Duodenal mucosa (tissue), 2 donors: Measurements from ENCODE around the gene RHCE.
"Not testable (repeated sequence)": the region's sequence is repeated elsewhere in the genome, so short reads cannot be mapped to it uniquely, and the experiment has no call there.

ENCODE experiments used
- H3K27ac ChIP-seq: one replicate; pipeline ENCODE4 v1.7.0; 2013; ENCODE audit warnings: low read depth, low read length
- H3K27me3 ChIP-seq, 2 donors: one replicate each; pipeline ENCODE4 v1.7.0; 2013; ENCODE audit warnings: low read length in 2 of 2, control low read depth in 1 of 2; ENCODE audit not compliant: insufficient read depth in 2 of 2, control insufficient read depth in 1 of 2
- H3K36me3 ChIP-seq, 2 donors: one replicate each; pipeline ENCODE4 v1.7.0; 2013; ENCODE audit warnings: low read length in 2 of 2, control low read depth in 1 of 2; ENCODE audit not compliant: insufficient read depth in 2 of 2, control insufficient read depth in 1 of 2
- H3K4me1 ChIP-seq, 2 donors: one replicate each; pipeline ENCODE4 v1.7.0; 2013; ENCODE audit warnings: low read length in 2 of 2, control low read depth in 1 of 2; ENCODE audit not compliant: insufficient read depth in 2 of 2, control insufficient read depth in 1 of 2
- H3K4me3 ChIP-seq, 2 donors: one replicate each; pipeline ENCODE4 v1.7.0; 2013; ENCODE audit warnings: low read length in 2 of 2, low read depth in 1 of 2
- H3K9ac ChIP-seq, 2 donors: one replicate each; pipeline ENCODE4 v1.7.0; 2013; ENCODE audit warnings: low read length in 2 of 2, low read depth in 1 of 2
- H3K9me3 ChIP-seq, 2 donors: one replicate each; pipeline ENCODE4 v1.7.0; 2013; ENCODE audit warnings: low read length in 2 of 2, control low read depth in 1 of 2; ENCODE audit not compliant: control insufficient read depth in 1 of 2

The RHCE gene

GRCh38 chr1:25420715-25421114 lies at the start of gene RHCE:
Gene RHCE, minus strand, starts transcription at chr1:25420825. Its CDS starts 39 bp downstream, at chr1:25420786.
- not testable (repeated sequence) for H3K4me3 ChIP-seq, H3K27me3 ChIP-seq, H3K27ac ChIP-seq, H3K4me1 ChIP-seq, H3K9me3 ChIP-seq, H3K36me3 ChIP-seq, H3K9ac ChIP-seq

DNA sequence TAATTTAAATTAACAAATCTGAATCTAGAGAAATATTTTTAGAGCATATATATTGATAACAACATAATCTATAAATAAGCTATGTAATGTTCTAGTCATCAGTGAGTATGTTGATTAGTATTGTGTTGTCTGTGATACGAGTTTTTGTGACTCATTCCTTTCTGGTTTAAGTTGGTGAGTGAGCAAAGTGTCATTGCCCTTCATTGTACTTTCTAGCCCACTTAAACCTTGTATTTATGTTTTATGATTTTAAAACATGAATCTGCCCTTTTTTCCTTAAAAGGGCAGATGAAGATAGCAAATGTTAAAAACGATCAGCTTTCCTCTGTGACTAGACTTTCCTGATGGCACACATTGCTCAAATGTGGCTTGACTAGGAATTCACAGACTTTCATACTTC lies 48.6 kb upstream of the RHCE start:
- no peak overlapping the region for H3K9ac ChIP-seq
- H3K4me3 ChIP-seq = no peak overlapping the region
- H3K9me3 ChIP-seq = no peaks in the 10 kb centered on the region
- peaks cover 5% of the 10 kb centered on the region in 2 donors for H3K4me1 ChIP-seq
- H3K27ac ChIP-seq = no peak overlapping the region
- H3K27me3 ChIP-seq = no peaks in the 10 kb centered on the region
- H3K36me3 ChIP-seq = peaks cover 3% of the 10 kb centered on the region in 2 donors

GRCh38 chr1:25468033-25468432 lies 47.4 kb upstream of the RHCE start:
- Histone ChIP-seq H3K4me3 (no peak overlapping the region), H3K36me3 (peaks cover 3% of the 10 kb centered on the region in 2 donors), H3K9ac (no peak overlapping the region), H3K27me3 (no peaks in the 10 kb centered on the region), H3K9me3 (no peaks in the 10 kb centered on the region), H3K4me1 (peaks cover 0 to 5% of the 10 kb centered on the region in 2 donors), H3K27ac (no peak overlapping the region)

- no peak overlapping the region for H3K9ac ChIP-seq
- H3K9me3 ChIP-seq = no peaks in the 10 kb centered on the region
- no peaks in the 10 kb centered on the region for H3K27me3 ChIP-seq
- no peak overlapping the region for H3K4me3 ChIP-seq
- peaks cover 2 to 3% of the 10 kb centered on the region in 2 donors for H3K36me3 ChIP-seq
- no peak overlapping the region for H3K27ac ChIP-seq
- peaks cover 0 to 5% of the 10 kb centered on the region in 2 donors for H3K4me1 ChIP-seq
Observed at GRCh38 chr1:25467616-25468015, 47.0 kb upstream of the RHCE start.

GRCh38 chr1:25467193-25467592 lies 46.6 kb upstream of the RHCE start:
- Histone ChIP-seq H3K4me1 (peaks cover 0 to 5% of the 10 kb centered on the region in 2 donors), H3K27ac (no peak overlapping the region), H3K4me3 (no peak overlapping the region)

DNA sequence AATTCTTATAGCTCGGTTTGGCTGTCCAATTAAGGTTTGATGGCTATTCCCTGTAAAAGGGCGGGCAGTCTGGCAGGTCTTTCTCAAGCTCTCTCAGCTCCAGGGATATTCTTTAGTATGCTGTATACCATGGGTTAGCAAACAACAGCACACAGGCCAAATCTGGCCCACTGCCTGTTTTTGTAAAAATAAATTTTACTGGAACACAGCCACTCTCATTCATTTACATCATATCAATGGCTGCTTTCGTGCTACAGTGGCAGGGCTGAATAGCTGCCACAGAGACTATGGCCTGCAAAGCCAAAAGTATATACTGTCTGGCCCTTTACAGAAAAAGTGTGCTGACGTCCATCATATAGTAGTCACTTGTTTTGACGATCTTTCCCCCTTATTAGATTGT lies 42.1 kb upstream of the RHCE start:
- peaks cover 4 to 12% of the 10 kb centered on the region in 2 donors for H3K36me3 ChIP-seq
- H3K27ac ChIP-seq = no peak overlapping the region
- no peaks in the 10 kb centered on the region for H3K9me3 ChIP-seq
- H3K9ac ChIP-seq = no peak overlapping the region
- no peak overlapping the region for H3K4me3 ChIP-seq
- H3K27me3 ChIP-seq = no peaks in the 10 kb centered on the region
- no peaks in the 10 kb centered on the region for H3K4me1 ChIP-seq

More at GRCh38 chr1:25467193-25467592, 46.6 kb upstream of the RHCE start:
- Histone ChIP-seq H3K9me3 (no peaks in the 10 kb centered on the region), H3K27me3 (no peaks in the 10 kb centered on the region), H3K9ac (no peak overlapping the region), H3K36me3 (peaks cover 0 to 3% of the 10 kb centered on the region in 2 donors)

DNA sequence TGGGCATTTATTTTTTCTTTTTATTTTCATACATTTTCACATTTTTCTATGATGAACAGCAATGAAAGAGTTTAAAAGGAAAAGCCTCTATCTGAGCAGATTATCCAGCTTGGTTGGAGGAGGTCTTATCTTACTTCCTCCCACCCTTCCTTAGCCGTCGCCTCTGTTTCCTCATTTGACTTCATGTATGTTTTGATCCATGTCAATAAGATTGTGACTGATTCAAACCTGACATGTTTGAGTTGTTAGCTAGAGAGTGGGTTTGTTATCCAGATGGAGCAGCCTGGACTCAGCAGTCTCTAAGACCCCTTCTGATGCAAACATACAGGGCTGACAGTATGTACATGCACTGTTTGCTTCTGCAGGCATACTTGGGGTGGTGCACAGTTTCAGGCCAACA lies 41.2 kb upstream of the RHCE start:
- no peaks in the 10 kb centered on the region for H3K27me3 ChIP-seq
- H3K9me3 ChIP-seq = no peaks in the 10 kb centered on the region
- no peaks in the 10 kb centered on the region for H3K4me1 ChIP-seq

GRCh38 chr1:25460816-25461215 lies 40.2 kb upstream of the RHCE start:
- not testable (repeated sequence) for H3K27me3 ChIP-seq, H3K27ac ChIP-seq, H3K9me3 ChIP-seq, H3K4me3 ChIP-seq, H3K9ac ChIP-seq, H3K4me1 ChIP-seq
- peaks cover 4 to 24% of the 10 kb centered on the region in 2 donors for H3K36me3 ChIP-seq

More for the DNA sequence above, 41.2 kb upstream of the RHCE start:
- Histone ChIP-seq H3K36me3 (peaks cover 4 to 18% of the 10 kb centered on the region in 2 donors), H3K9ac (no peak overlapping the region), H3K27ac (no peak overlapping the region), H3K4me3 (no peak overlapping the region)

GRCh38 chr1:25460020-25460419 lies 39.4 kb upstream of the RHCE start:
- H3K27me3 ChIP-seq = no peaks in the 10 kb centered on the region
- no peaks in the 10 kb centered on the region for H3K9me3 ChIP-seq
- H3K9ac ChIP-seq = no peak overlapping the region
- H3K4me1 ChIP-seq = no peaks in the 10 kb centered on the region
- no peak overlapping the region for H3K4me3 ChIP-seq
- H3K27ac ChIP-seq = no peak overlapping the region
- H3K36me3 ChIP-seq = peaks cover 4 to 24% of the 10 kb centered on the region in 2 donors

DNA sequence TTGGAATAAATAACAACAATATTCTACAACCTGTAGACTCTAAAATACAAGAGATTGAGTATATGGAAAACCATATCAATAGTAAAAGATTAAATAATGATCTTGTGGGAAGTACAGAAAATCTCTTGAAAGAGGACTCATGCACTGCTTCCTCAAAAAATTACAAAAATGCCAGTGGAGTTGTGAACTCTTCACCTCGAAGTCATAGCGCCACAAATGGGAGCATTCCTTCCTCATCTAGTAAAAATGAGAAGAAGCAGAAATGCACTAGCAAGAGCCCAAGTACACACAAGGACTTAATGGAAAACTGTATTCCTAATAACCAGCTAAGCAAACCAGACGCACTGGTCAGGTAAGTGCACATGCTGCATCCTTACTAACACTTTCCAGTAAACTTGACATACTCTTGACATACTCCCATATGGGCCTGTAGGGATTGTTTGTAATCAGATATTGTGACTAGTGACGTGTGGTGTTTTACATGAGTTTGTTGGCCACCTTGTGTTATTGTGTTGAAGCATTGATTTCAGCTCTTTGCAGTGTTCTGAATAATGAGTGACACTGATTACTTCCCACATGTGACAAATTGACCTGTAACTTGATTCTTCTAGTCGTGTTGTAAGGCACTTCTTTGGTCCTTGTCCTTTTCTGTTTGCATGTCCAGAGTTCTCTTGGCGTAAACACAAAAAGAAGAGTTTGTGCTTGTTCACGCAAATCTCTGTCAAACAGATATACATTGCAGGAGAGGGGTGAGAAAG lies 38.1 kb upstream of the RHCE start:
- Histone ChIP-seq H3K4me1 (no peaks in the 10 kb centered on the region), H3K9ac (no peak overlapping the region), H3K27me3 (no peaks in the 10 kb centered on the region), H3K36me3 (peaks cover 4 to 29% of the 10 kb centered on the region in 2 donors), H3K4me3 (no peak overlapping the region), H3K27ac (no peak overlapping the region), H3K9me3 (no peaks in the 10 kb centered on the region)
